ENCODE measurements around the gene REPIN1.
"Not testable (repeated sequence)": the region's sequence is repeated elsewhere in the genome, so short reads cannot be mapped to it uniquely, and the experiment has no call there.

Gene REPIN1

GRCh38 chr7:150377635-150378034, 9.0 kb downstream of the REPIN1 start:
- no peak for DNase-seq

- no peak for DNase-seq
These were observed 9.7 kb downstream of the REPIN1 start for GRCh38 chr7:150378115-150378852.

- peak; percentile 82 for DNase-seq
These were observed 10.3 kb downstream of the REPIN1 start, which contains the start of gene ZNF775 for GRCh38 chr7:150378853-150379440. TSS of gene ZNF775 (plus strand) at chr7:150379330. CDS start at chr7:150388471, 9,141 bp downstream.

- DNase-seq = no peak
These were observed 11.1 kb downstream of the REPIN1 start for GRCh38 chr7:150379441-150380379.

GRCh38 chr7:150380463-150380862, 11.8 kb downstream of the REPIN1 start:
- DNase-seq = no peak

- no peak for DNase-seq
These were observed 12.5 kb downstream of the REPIN1 start for GRCh38 chr7:150381096-150381495.

- DNase-seq = no peak
These were observed 13.1 kb downstream of the REPIN1 start for GRCh38 chr7:150381785-150382122.

GRCh38 chr7:150382123-150382843, 13.7 kb downstream of the REPIN1 start:
- no peak for DNase-seq

- no peak for DNase-seq
These were observed 14.2 kb downstream of the REPIN1 start for GRCh38 chr7:150382844-150383225.

- DNase-seq = no peak
These were observed 15.2 kb downstream of the REPIN1 start for GRCh38 chr7:150383710-150384397.

GRCh38 chr7:150384406-150385301, 16.0 kb downstream of the REPIN1 start:
- DNase-seq = no peak

GRCh38 chr7:150385302-150385723, 16.7 kb downstream of the REPIN1 start:
- DNase-seq = no peak

GRCh38 chr7:150385884-150386283, 17.3 kb downstream of the REPIN1 start:
- not testable (repeated sequence) for DNase-seq

GRCh38 chr7:150388306-150388705, 19.7 kb downstream of the REPIN1 start:
- no peak for DNase-seq

- DNase-seq = no peak
These were observed 20.3 kb downstream of the REPIN1 start for GRCh38 chr7:150388709-150389531.

GRCh38 chr7:150389532-150389816, 20.9 kb downstream of the REPIN1 start:
- no peak for DNase-seq

- no peak for DNase-seq
These were observed 21.6 kb downstream of the REPIN1 start for GRCh38 chr7:150390205-150390604.

GRCh38 chr7:150393325-150393724, 24.7 kb downstream of the REPIN1 start:
- DNase-seq = no peak

- DNase-seq = no peak
These were observed 27.8 kb downstream of the REPIN1 start for GRCh38 chr7:150396426-150396825.

GRCh38 chr7:150396851-150397260, 28.2 kb downstream of the REPIN1 start:
- DNase-seq = no peak
